ENCODE data around the gene JMJD1C. TPM values are rescaled to one million over a fixed set of nuclear protein-coding genes. Genes with fewer than 3 reads are reported as not detected.

The JMJD1C gene
- total RNA-seq, 2 donors from 2014 or later = 91.8 to 103 TPM

GRCh38 chr10:63166742-63167258 lies 299.0 kb downstream of the JMJD1C start:
- TF ChIP-seq POLR2A (IDR thresholded peaks at IDR 0.05) (no peak), CTCF (IDR thresholded peaks at IDR 0.05) (peak; percentile 50 to 85 (median 79))
- peak; percentile 80 for ATAC-seq
- peaks cover 0 to 3% of the 10 kb centered on the region in 2 donors for H3K36me3 ChIP-seq (replicated peaks in 1 of 2; ENCODE audit: insufficient read depth in 1 of 2, low read depth in 2 of 2)
- H3K4me1 ChIP-seq = peaks cover 19% of the 10 kb centered on the region
- 10 to 13% methylated on average over 3 of the region's 3 CpGs for WGBS, 2 donors
- H3K4me3 ChIP-seq = no peak overlapping the region
- no peaks in the 10 kb centered on the region for H3K9me3 ChIP-seq
- H3K27me3 ChIP-seq = no peaks in the 10 kb centered on the region
- no peak overlapping the region for H3K27ac ChIP-seq
- DNase-seq = peak in 1 of 4 donors; percentile 22
- intact Hi-C loops (cut with DNase I) = no loop called here

- no peak overlapping the region for H3K4me3 ChIP-seq
- H3K27me3 ChIP-seq = no peaks in the 10 kb centered on the region
- no peak for ATAC-seq
- H3K36me3 ChIP-seq (replicated peaks in 1 of 2; ENCODE audit: insufficient read depth in 1 of 2, low read depth in 2 of 2) = peaks cover 0 to 3% of the 10 kb centered on the region in 2 donors
- H3K9me3 ChIP-seq = no peaks in the 10 kb centered on the region
- no peak for DNase-seq
- H3K4me1 ChIP-seq = peaks cover 19% of the 10 kb centered on the region
- H3K27ac ChIP-seq = no peak overlapping the region
- TF ChIP-seq POLR2A (IDR thresholded peaks at IDR 0.05) = no peak
- TF ChIP-seq CTCF (IDR thresholded peaks at IDR 0.05) = no peak
- 92 to 99% methylated on average over 7 of the region's 7 CpGs for WGBS, 2 donors
- intact Hi-C loops (cut with DNase I) = no loop called here
Measured at GRCh38 chr10:63165249-63165648, 300.5 kb downstream of the JMJD1C start.

- intact Hi-C loops (cut with DNase I) = no loop called here
- Histone ChIP-seq H3K9me3 (no peaks in the 10 kb centered on the region), H3K27me3 (no peaks in the 10 kb centered on the region), H3K27ac (no peak overlapping the region), H3K4me3 (no peak overlapping the region), H3K4me1 (peaks cover 13% of the 10 kb centered on the region), H3K36me3 (replicated peaks in 1 of 2; ENCODE audit: insufficient read depth in 1 of 2, low read depth in 2 of 2) (no peaks in the 10 kb centered on the region)
- ATAC-seq (peak; percentile 70), DNase-seq (peak; percentile 21 to 47 (median 33))
- WGBS, 2 donors = 45 to 58% methylated on average over 2 of the region's 2 CpGs
- TF ChIP-seq POLR2A (IDR thresholded peaks at IDR 0.05) = no peak
- TF ChIP-seq CTCF (IDR thresholded peaks at IDR 0.05) = no peak
Measured at GRCh38 chr10:63164166-63164623, 301.6 kb downstream of the JMJD1C start.

GRCh38 chr10:63161592-63161991 lies 304.2 kb downstream of the JMJD1C start:
- H3K27me3 ChIP-seq = no peaks in the 10 kb centered on the region
- ATAC-seq (no peak), DNase-seq (no peak)
- no peak overlapping the region for H3K4me3 ChIP-seq
- no peaks in the 10 kb centered on the region for H3K9me3 ChIP-seq
- 47 to 48% methylated on average over 2 of the region's 2 CpGs for WGBS, 2 donors
- intact Hi-C loops (cut with DNase I) = no loop called here
- no peaks in the 10 kb centered on the region for H3K36me3 ChIP-seq (replicated peaks in 1 of 2; ENCODE audit: insufficient read depth in 1 of 2, low read depth in 2 of 2)
- no peak for TF ChIP-seq POLR2A (IDR thresholded peaks at IDR 0.05)
- no peak for TF ChIP-seq CTCF (IDR thresholded peaks at IDR 0.05)
- no peak overlapping the region for H3K27ac ChIP-seq
- peaks cover 9% of the 10 kb centered on the region for H3K4me1 ChIP-seq
